Glutamatergic neuron (in vitro differentiated cells): ENCODE measurements around the gene RHOH. TPM values are rescaled to one million over a fixed set of nuclear protein-coding genes. Genes with fewer than 3 reads are reported as not detected.
"Not testable (repeated sequence)": the region's sequence is repeated elsewhere in the genome, so short reads cannot be mapped to it uniquely, and the experiment has no call there.

Source experiments
- DNase-seq: peaks from one replicate; pipeline ENCODE4 v3.0.0; 2022
- H3K27ac Mint-ChIP-seq: one replicate; pipeline ENCODE4 v1.8.0; 2020; ENCODE audit warnings: mild to moderate bottlenecking, mixed read lengths, inconsistent platforms; ENCODE audit not compliant: unreplicated experiment
- H3K27me3 Mint-ChIP-seq: one replicate; pipeline ENCODE4 v1.8.0; 2020; ENCODE audit warnings: mild to moderate bottlenecking, moderate library complexity, mixed read lengths, inconsistent platforms; ENCODE audit not compliant: unreplicated experiment
- H3K36me3 Mint-ChIP-seq: one replicate; pipeline ENCODE4 v1.8.0; 2020; ENCODE audit warnings: mild to moderate bottlenecking, mixed read lengths, inconsistent platforms; ENCODE audit not compliant: unreplicated experiment
- H3K4me1 Mint-ChIP-seq: one replicate; pipeline ENCODE4 v1.8.0; 2020; ENCODE audit warnings: mild to moderate bottlenecking, low read depth, mixed read lengths, inconsistent platforms; ENCODE audit not compliant: unreplicated experiment
- H3K4me3 Mint-ChIP-seq: one replicate; pipeline ENCODE4 v1.8.0; 2020; ENCODE audit warnings: mild to moderate bottlenecking, mixed read lengths, inconsistent platforms; ENCODE audit not compliant: unreplicated experiment
- H3K9me3 Mint-ChIP-seq: one replicate; pipeline ENCODE4 v1.8.0; 2020; ENCODE audit warnings: mild to moderate bottlenecking, moderate library complexity, mixed read lengths, inconsistent platforms; ENCODE audit not compliant: unreplicated experiment
- CTCF ChIP-seq: fragments of 200-600 bp; sonication (generic); IDR thresholded peaks from one replicate; pipeline ENCODE4 v1.5.0; 2021; ENCODE audit not compliant: partially characterized antibody, unreplicated experiment
- total RNA-seq: library from RNA; stranded (reverse); fragmentation: NEBNext Ultra II Directional; extraction: Animal tissue kit (Norgen Biotek cat#: 25700); gene quantifications from one replicate; pipeline ENCODE4 v1.2.1, GENCODE V29; 2021; ENCODE audit not compliant: unreplicated experiment

Gene RHOH
- total RNA-seq, 1 donor from 2014 or later: not detected

GRCh38 chr4:40276546-40276945, 79.7 kb downstream of the RHOH start:
- H3K4me3 Mint-ChIP-seq: no peak overlapping the region
- H3K9me3 Mint-ChIP-seq: no peaks in the 10 kb centered on the region
- no peak for DNase-seq
- no peaks in the 10 kb centered on the region for H3K27me3 Mint-ChIP-seq
- H3K4me1 Mint-ChIP-seq: no peaks in the 10 kb centered on the region
- no peak overlapping the region for H3K27ac Mint-ChIP-seq
- TF ChIP-seq CTCF: no peak
- H3K36me3 Mint-ChIP-seq: no peaks in the 10 kb centered on the region

GRCh38 chr4:40280586-40280985, 83.8 kb downstream of the RHOH start:
- Mint-ChIP-seq H3K27me3 (no peaks in the 10 kb centered on the region), H3K9me3 (peaks cover 2% of the 10 kb centered on the region), H3K4me3 (no peak overlapping the region), H3K4me1 (no peaks in the 10 kb centered on the region), H3K27ac (no peak overlapping the region), H3K36me3 (no peaks in the 10 kb centered on the region)
- no peak for TF ChIP-seq CTCF
- DNase-seq: no peak

GRCh38 chr4:40281099-40281498, 84.3 kb downstream of the RHOH start:
- no peaks in the 10 kb centered on the region for H3K27me3 Mint-ChIP-seq
- DNase-seq: no peak
- H3K9me3 Mint-ChIP-seq: peaks cover 2% of the 10 kb centered on the region
- no peak overlapping the region for H3K4me3 Mint-ChIP-seq
- H3K36me3 Mint-ChIP-seq: no peaks in the 10 kb centered on the region
- no peaks in the 10 kb centered on the region for H3K4me1 Mint-ChIP-seq
- no peak overlapping the region for H3K27ac Mint-ChIP-seq
- no peak for TF ChIP-seq CTCF

- H3K36me3 Mint-ChIP-seq: no peaks in the 10 kb centered on the region
- no peak for TF ChIP-seq CTCF
- no peaks in the 10 kb centered on the region for H3K27me3 Mint-ChIP-seq
- peaks cover 2% of the 10 kb centered on the region for H3K9me3 Mint-ChIP-seq
- H3K4me1 Mint-ChIP-seq: no peaks in the 10 kb centered on the region
- H3K27ac Mint-ChIP-seq: no peak overlapping the region
- H3K4me3 Mint-ChIP-seq: no peak overlapping the region
- DNase-seq: no peak
Observed at GRCh38 chr4:40281913-40282312, 85.1 kb downstream of the RHOH start.

GRCh38 chr4:40282857-40283256, 86.0 kb downstream of the RHOH start:
- DNase-seq, H3K9me3 Mint-ChIP-seq, H3K27me3 Mint-ChIP-seq, H3K27ac Mint-ChIP-seq, H3K36me3 Mint-ChIP-seq, H3K4me3 Mint-ChIP-seq, H3K4me1 Mint-ChIP-seq: not testable (repeated sequence)

GRCh38 chr4:40283413-40283812, 86.6 kb downstream of the RHOH start:
- Mint-ChIP-seq H3K36me3 (no peaks in the 10 kb centered on the region), H3K4me1 (no peaks in the 10 kb centered on the region), H3K4me3 (no peak overlapping the region), H3K9me3 (peaks cover 2% of the 10 kb centered on the region), H3K27ac (no peak overlapping the region), H3K27me3 (no peaks in the 10 kb centered on the region)
- TF ChIP-seq CTCF: no peak
- DNase-seq: no peak
